GM19351 (cell line): ENCODE results near the gene LPAR1.

Experiments used
- ATAC-seq: cut with Tn5 transposase; IDR thresholded peaks from one replicate; pipeline ENCODE4 v1.9.1; 2021; ENCODE audit warnings: mild to moderate bottlenecking, moderate library complexity; ENCODE audit not compliant: unreplicated experiment

Gene LPAR1

GRCh38 chr9:110923601-110924000 is 114.7 kb downstream of the LPAR1 start:
- no peak for ATAC-seq

GRCh38 chr9:110922145-110922544 is 116.1 kb downstream of the LPAR1 start:
- no peak for ATAC-seq

DNA sequence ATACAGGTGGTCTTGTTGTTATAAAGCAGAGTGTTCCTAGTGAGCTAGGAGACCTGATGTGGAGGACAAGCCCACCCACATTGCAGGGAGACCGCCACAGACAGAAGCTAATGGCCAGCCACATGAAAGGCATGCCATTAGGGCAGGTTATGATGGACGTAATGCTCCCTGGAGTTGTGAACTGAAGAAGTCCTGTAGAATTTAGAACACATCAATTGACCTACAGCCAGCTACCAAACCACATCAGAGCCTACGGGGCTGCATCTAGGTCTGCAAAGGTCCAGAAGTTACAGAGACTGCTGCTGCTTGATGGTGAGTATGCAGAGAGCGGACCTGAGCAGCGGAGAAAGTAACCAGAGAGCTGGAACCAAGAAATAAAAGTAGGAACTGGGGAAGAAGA is 116.6 kb downstream of the LPAR1 start:
- no peak for ATAC-seq

GRCh38 chr9:110919609-110920008 is 118.7 kb downstream of the LPAR1 start:
- ATAC-seq = no peak

DNA sequence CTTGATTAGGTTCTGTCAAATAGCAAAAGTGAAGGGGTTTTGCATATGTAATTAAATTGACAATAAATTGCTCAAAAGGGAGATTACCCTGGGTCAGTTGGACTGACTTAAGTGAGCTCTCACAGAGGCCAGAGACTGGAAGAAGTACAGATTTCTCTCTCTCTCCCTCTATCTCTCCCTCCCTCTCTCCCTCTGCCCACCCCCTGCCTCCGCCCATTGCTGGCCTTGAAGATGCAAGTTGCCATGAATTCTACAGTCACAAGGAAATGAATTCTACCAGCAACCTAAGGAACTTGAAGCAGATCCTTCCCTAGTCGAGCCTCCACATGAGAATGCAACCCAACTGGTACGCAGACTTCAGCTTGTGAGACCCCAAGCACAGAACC is 119.2 kb downstream of the LPAR1 start:
- no peak for ATAC-seq

GRCh38 chr9:110918316-110919049 is 119.8 kb downstream of the LPAR1 start:
- ATAC-seq = no peak

GRCh38 chr9:110916403-110916802 is 121.9 kb downstream of the LPAR1 start:
- ATAC-seq = no peak

DNA sequence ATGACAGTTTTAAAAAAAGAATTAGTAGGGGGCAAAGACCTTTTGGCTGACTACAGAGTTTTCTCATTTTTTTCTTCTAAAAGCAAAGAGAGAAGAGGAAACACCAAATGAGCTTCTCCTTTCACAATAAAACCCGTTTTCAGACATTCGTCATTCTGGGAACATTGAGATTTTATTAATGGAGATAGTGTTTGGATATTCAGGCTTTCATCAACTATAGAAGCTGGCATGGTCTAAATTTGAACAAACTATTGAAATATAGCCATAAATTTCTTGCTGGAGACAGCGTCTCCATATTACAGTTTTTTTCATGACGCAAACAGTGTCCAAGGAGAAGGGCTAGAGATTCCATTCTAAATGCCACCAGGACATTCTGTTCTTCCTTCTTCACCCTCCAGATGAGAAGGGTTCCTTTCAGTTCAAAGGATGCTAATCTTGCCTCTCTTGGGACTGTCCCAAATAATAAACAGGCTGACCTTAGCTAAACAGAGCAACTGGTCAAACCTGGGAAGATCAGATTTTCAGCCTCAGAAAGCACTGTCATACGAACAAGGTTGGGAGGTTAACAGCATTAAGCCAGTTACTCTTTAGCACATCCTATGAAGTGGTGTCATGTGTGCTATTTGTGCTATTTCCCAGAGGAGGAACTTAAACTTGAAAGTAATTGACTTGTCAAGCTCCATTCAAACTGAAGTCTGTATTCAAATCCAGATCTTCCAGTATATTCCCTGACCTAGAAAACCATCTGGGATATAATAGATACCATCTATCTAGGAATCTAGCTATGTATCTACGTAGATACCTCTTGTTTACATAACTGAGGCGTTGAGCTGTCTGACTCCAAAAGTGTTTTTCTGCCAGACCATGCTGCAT is 125.6 kb downstream of the LPAR1 start:
- no peak for ATAC-seq

DNA sequence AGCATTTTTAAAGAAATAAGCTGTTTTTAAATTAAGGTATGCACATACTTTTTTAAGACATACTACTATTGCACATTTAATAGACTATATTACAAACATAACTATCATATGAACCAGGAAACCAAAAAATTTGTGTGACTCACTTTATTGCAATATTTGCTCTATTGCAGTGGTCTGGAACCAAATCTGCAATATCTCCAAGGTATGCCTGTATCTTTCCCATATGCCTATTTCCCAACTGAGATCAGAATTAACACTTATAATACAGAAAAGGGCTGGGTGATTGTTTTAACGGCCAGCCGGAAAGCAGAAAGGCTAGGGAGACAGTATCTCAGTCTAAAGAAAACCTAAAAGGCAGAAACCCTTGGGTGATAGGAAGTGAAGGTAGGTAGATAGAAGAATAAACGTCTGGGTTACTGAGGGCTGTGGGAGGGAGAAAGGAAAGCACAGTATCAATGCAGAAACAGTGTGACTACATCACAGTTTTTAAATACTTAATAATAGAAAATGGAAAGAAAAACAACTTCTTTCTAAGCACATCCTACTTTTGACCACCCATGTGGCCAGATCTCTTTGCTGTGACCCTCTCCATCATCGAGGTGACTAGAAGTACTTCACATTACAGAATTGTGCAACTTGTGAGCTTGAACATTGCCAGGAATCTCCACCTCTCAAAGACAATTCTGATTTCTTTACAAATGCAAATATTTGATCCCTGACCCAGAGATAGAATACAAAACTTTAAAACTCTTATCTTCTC is 126.4 kb downstream of the LPAR1 start:
- ATAC-seq = no peak

DNA sequence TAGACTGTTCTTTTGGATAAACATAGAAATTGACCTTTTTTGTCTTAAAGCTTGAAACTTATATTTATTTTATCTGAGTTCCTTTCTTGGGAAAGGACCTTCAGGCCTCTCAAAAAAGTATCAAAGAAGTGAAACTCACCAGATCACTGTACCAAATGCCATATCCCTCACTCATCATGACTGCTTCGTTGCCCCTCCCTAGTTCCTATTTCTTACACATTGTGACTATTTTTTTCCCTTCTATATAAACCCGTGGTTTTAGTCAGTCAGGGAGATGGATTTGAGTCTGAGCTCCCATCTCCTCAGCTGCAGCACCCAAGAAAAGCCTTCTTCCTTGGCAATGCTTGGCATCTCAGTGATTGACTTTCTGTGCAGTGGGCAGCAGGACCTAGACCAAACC is 129.4 kb downstream of the LPAR1 start:
- no peak for ATAC-seq

GRCh38 chr9:110900917-110901316 is 137.4 kb downstream of the LPAR1 start:
- no peak for ATAC-seq

- ATAC-seq = no peak
Observed at GRCh38 chr9:110900456-110900855, 137.8 kb downstream of the LPAR1 start.

- no peak for ATAC-seq
Observed at GRCh38 chr9:110898866-110899265, 139.4 kb downstream of the LPAR1 start.

GRCh38 chr9:110898358-110898757 is 139.9 kb downstream of the LPAR1 start:
- ATAC-seq = no peak

GRCh38 chr9:110897943-110898342 is 140.3 kb downstream of the LPAR1 start:
- ATAC-seq = no peak

GRCh38 chr9:110895147-110895905 is 142.9 kb downstream of the LPAR1 start:
- no peak for ATAC-seq

DNA sequence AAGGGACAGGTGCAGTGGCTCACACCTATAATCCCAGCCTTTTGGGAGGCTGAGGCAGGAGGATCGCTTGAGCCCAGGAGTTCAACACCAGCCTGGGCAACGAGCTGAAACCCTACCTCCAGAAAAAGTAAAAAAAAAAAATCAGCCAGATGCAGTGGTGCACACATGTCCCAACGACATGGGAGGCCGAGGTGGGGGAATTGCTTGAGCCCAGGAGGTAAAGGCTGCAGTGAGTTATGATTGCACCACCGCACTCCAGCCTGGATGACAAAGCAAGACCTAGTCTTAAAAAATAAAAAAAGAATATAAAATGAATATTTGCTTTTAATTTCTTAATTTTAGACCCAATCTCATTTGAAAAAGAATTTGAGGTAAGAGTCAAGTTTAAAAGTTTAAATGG is 143.5 kb downstream of the LPAR1 start:
- no peak for ATAC-seq

DNA sequence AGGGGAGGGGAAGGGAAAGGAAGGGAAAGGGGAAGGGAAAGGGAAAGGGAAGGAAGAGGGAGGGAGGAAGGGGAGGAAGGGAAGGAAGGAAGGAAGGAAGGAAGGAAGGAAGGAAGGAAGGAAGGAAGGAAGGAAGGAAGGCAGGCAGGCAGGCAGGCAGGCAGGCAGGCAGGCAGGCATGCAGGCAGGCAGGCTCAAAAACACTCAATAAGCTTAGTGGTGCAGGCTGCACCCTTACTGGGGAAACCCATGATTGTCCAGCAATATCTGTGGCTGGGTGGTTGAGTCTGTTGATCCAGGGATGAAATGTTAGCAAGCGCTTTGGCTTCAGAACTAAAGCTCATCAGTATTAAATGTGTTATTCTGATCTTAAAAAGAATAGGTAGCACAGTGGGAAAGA is 145.6 kb downstream of the LPAR1 start:
- ATAC-seq = no peak

DNA sequence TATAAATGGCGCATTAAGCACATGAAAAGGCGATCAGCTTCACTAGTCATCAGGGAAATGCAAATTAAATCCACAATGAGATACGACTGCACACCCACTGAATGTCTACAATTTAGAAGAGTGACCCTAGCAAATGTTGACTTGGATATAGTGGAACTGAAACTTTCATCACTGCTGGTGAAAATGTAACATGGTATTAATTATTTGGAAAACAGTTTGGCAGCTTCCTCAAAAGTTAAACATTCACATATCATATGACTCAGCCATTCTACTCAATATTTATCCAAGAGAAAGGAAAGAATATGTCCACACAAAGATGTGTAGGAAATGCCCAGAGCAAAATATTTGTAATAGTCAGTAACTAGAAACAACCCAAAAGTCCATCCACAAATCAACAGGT is 146.5 kb downstream of the LPAR1 start:
- no peak for ATAC-seq

GRCh38 chr9:110890416-110890815 is 147.9 kb downstream of the LPAR1 start:
- no peak for ATAC-seq

GRCh38 chr9:110887276-110887675 is 151.0 kb downstream of the LPAR1 start:
- no peak for ATAC-seq
